Measurements from ENCODE around the gene VAPB. TPM values are rescaled to one million over a fixed set of nuclear protein-coding genes. Genes with fewer than 3 reads are reported as not detected.

The VAPB gene
- total and polyA plus RNA-seq, 2 donors from 2014 or later, result 49.3 to 60.4 TPM

GRCh38 chr20:58458342-58459057 lies 69.5 kb downstream of the VAPB start:
- Histone ChIP-seq H3K4me3 (ENCODE audit: low read length in 3 of 3) (no peak overlapping the region), H3K27me3 (ENCODE audit: control insufficient read depth, insufficient read depth, low read length) (no peaks in the 10 kb centered on the region), H3K36me3 (ENCODE audit: control insufficient read depth in 2 of 3, insufficient read depth in 3 of 3, low read length in 3 of 3) (no peaks in the 10 kb centered on the region), H3K9ac (ENCODE audit: low read length in 3 of 3) (no peak overlapping the region), H3K27ac (ENCODE audit: low read depth in 2 of 2, low read length in 2 of 2) (no peak overlapping the region), H3K9me3 (ENCODE audit: control insufficient read depth in 2 of 3, insufficient read depth in 1 of 3, low read length in 3 of 3) (no peaks in the 10 kb centered on the region), H3K4me1 (ENCODE audit: control insufficient read depth in 2 of 3, insufficient read depth in 2 of 3, low read depth in 1 of 3, low read length in 3 of 3) (no peaks in the 10 kb centered on the region)
- intact Hi-C loops (cut with DNase I), result no loop called here
- no peak for FAIRE-seq
- DNase-seq, result no peak
- no peak for TF ChIP-seq CTCF (IDR thresholded peaks at IDR 0.05; ENCODE audit: borderline replicate concordance, extremely low read depth, insufficient read depth)

GRCh38 chr20:58459058-58459750 lies 70.2 kb downstream of the VAPB start:
- no peak overlapping the region for H3K4me3 ChIP-seq (ENCODE audit: low read length in 3 of 3)
- no peak for TF ChIP-seq CTCF (IDR thresholded peaks at IDR 0.05; ENCODE audit: borderline replicate concordance, extremely low read depth, insufficient read depth)
- H3K27me3 ChIP-seq (ENCODE audit: control insufficient read depth, insufficient read depth, low read length), result no peaks in the 10 kb centered on the region
- no peak overlapping the region for H3K27ac ChIP-seq (ENCODE audit: low read depth in 2 of 2, low read length in 2 of 2)
- H3K4me1 ChIP-seq (ENCODE audit: control insufficient read depth in 2 of 3, insufficient read depth in 2 of 3, low read depth in 1 of 3, low read length in 3 of 3), result no peaks in the 10 kb centered on the region
- FAIRE-seq (no peak), DNase-seq (no peak)
- no peak overlapping the region for H3K9ac ChIP-seq (ENCODE audit: low read length in 3 of 3)
- no peaks in the 10 kb centered on the region for H3K36me3 ChIP-seq (ENCODE audit: control insufficient read depth in 2 of 3, insufficient read depth in 3 of 3, low read length in 3 of 3)
- intact Hi-C loops (cut with DNase I), result no loop called here
- no peaks in the 10 kb centered on the region for H3K9me3 ChIP-seq (ENCODE audit: control insufficient read depth in 2 of 3, insufficient read depth in 1 of 3, low read length in 3 of 3)

- no peaks in the 10 kb centered on the region for H3K27me3 ChIP-seq (ENCODE audit: control insufficient read depth, insufficient read depth, low read length)
- no peak for TF ChIP-seq CTCF (IDR thresholded peaks at IDR 0.05; ENCODE audit: borderline replicate concordance, extremely low read depth, insufficient read depth)
- intact Hi-C loops (cut with DNase I), result no loop called here
- H3K9ac ChIP-seq (ENCODE audit: low read length in 3 of 3), result no peak overlapping the region
- no peak for FAIRE-seq
- H3K27ac ChIP-seq (ENCODE audit: low read depth in 2 of 2, low read length in 2 of 2), result no peak overlapping the region
- peak in 1 of 5 donors; percentile 68 for DNase-seq
- no peaks in the 10 kb centered on the region for H3K9me3 ChIP-seq (ENCODE audit: control insufficient read depth in 2 of 3, insufficient read depth in 1 of 3, low read length in 3 of 3)
- no peak overlapping the region for H3K4me3 ChIP-seq (ENCODE audit: low read length in 3 of 3)
- H3K4me1 ChIP-seq (ENCODE audit: control insufficient read depth in 2 of 3, insufficient read depth in 2 of 3, low read depth in 1 of 3, low read length in 3 of 3), result no peaks in the 10 kb centered on the region
- no peaks in the 10 kb centered on the region for H3K36me3 ChIP-seq (ENCODE audit: control insufficient read depth in 2 of 3, insufficient read depth in 3 of 3, low read length in 3 of 3)
Observed at GRCh38 chr20:58461104-58461503, 72.1 kb downstream of the VAPB start.
